Cardiac fibroblast (primary cell): ENCODE results near the gene SGF29.
"Not testable (repeated sequence)": the region's sequence is repeated elsewhere in the genome, so short reads cannot be mapped to it uniquely, and the experiment has no call there.

Source experiments
- DNase-seq, 2 donors: peaks; one replicate each; pipeline versions ENCODE4 v3.0.0 to v3.0.0-alpha.2; 2010; ENCODE audit warnings: low read depth in 2 of 2
- H3K4me3 ChIP-seq, 2 donors: replicated peaks in 1 of 2; 1 replicate in 1 of 2; 2 replicates in 1 of 2; pipeline ENCODE4 v1.5.1; 2011; ENCODE audit warnings: low read depth in 2 of 2, low read length in 2 of 2, mild to moderate bottlenecking in 2 of 2, moderate library complexity in 1 of 2
- TF ChIP-seq, protein P1 (sequence below): IDR thresholded peaks from one replicate; pipeline ENCODE4 v1.5.1; 2011; ENCODE audit warnings: low read depth, mild to moderate bottlenecking, low read length, inconsistent platforms

SGF29 gene

DNA sequence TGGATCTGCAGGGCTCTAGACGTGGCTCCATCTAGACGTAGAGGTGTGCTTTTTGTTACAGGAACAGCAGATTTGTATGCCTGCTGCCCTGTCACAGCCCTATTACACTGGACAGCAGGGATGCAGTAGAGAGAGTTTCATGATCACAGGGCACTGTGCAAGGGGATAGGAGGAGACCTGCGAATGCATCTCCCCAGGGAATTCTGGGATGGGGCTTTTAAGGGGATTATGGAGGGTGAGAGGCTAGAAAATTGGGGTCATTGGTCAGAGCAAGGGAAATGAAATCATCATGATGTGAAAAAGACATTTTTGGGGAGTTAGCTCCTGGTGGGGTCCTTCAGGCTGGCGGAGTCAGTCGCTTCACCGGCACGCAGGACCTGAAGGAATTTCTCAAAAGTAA lies 11.1 kb upstream of the SGF29 start:
- no peak for DNase-seq
- TF ChIP-seq, protein P1, sequence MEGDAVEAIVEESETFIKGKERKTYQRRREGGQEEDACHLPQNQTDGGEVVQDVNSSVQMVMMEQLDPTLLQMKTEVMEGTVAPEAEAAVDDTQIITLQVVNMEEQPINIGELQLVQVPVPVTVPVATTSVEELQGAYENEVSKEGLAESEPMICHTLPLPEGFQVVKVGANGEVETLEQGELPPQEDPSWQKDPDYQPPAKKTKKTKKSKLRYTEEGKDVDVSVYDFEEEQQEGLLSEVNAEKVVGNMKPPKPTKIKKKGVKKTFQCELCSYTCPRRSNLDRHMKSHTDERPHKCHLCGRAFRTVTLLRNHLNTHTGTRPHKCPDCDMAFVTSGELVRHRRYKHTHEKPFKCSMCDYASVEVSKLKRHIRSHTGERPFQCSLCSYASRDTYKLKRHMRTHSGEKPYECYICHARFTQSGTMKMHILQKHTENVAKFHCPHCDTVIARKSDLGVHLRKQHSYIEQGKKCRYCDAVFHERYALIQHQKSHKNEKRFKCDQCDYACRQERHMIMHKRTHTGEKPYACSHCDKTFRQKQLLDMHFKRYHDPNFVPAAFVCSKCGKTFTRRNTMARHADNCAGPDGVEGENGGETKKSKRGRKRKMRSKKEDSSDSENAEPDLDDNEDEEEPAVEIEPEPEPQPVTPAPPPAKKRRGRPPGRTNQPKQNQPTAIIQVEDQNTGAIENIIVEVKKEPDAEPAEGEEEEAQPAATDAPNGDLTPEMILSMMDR = no peak
- H3K4me3 ChIP-seq = no peak overlapping the region

DNA sequence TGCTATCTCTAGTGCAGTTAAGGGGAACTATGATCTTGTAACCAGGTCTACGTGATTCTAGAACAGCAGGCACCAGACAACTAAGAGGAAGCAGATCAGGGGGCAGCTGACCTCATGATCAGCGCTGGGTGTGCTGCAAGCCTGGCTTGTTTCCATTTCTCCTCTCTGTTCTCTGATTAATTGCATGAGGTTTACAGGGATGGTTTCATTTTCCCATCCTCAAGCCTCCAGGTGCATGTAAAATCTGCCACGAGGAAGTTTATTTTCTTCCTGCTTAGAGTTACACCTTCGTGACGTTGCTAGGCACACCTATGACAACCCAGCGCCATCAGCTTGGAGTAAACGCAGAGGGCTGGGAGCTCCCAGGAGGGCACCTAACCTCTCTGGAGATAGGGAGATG lies 10.6 kb upstream of the SGF29 start:
- no peak for DNase-seq
- TF ChIP-seq, protein P1 = no peak
- H3K4me3 ChIP-seq = no peak overlapping the region

DNA sequence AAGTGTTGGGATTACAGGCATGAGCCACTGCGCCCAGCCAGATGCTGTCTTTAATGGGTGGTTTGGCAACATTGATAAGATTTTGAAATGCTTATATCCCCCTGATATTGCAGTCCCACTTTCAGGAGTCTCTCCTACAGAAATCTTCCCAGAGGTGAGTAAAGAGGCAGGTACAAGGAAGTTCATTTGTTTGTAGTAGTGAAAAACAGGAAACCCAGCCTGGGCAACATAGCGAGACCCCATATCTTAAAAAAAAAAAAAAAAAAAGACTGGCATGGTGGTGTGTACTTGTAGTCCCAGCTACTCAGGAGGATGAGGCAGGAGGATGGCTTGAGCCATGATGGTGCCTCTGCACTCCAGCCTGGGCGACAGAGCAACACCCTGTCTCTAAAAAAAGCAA lies 8.7 kb upstream of the SGF29 start:
- DNase-seq = no peak
- no peak overlapping the region for H3K4me3 ChIP-seq
- TF ChIP-seq, protein P1 = no peak

DNA sequence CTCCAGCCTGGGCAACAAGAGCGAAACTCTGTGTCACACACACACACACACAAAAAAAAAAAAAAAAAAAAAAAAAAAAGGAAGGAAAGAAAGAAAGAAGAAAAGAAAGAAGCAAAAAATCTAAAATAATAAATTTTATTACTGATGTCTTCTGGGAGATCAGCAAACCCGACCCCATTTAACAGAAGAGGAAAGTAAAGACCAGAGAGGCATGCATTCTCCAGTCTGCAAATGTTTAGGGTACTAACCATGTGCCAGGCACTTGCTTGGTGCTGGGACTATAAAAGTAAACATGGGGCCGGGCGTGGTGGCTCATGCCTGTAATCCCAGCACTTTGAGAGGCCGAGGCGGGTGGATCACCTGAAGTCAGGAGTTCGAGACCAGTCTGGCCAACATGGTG lies 7.8 kb upstream of the SGF29 start:
- DNase-seq, H3K4me3 ChIP-seq: not testable (repeated sequence)

DNA sequence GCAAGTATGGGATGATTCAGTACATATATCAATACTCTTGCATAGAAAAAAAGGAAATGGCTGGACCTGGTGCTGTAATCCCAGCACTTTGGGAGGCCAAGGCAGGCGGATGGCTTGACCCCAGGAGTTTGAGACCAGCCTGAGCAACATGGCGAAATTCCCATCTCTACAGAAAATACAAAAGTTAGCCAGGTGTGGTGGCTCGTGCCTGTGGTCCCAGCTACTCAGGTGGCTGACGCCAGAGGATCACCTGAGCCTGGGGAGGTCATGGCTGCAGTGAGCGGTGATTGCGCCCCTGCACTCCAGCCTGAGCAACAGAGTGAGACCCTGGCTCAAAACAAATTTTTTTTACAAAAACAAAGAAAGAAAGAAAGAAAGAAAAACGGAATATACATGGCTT lies 7.1 kb upstream of the SGF29 start:
- no peak overlapping the region for H3K4me3 ChIP-seq

DNA sequence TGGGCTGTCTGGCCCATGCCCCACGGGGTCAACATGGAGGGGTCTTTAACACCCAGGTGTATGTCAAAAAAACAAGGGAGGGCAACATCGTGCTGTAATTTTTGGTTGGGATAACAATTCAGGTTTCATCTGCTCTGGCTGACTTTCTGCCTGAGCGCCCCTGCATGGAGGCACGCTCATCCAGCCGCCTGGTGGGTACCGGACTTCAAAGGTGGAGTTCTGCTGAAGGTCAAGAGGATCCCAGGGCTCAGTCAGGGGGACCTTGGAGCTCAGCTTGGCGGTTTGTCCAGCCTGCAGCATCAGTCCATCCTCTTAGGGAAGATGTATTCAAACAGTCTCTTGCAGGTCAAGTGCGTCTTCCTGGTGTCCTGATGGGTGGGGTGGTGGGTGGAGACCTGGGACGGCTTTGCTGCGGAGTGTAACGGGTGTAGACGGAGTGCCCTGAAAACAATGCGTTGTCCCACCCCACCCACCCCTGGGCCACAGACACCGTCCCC lies 5.4 kb upstream of the SGF29 start:
- no peak overlapping the region for H3K4me3 ChIP-seq
- TF ChIP-seq, protein P1 = no peak
- no peak for DNase-seq

More for the DNA sequence above, 7.1 kb upstream of the SGF29 start:
- TF ChIP-seq, protein P1 = no peak
- DNase-seq = no peak

DNA sequence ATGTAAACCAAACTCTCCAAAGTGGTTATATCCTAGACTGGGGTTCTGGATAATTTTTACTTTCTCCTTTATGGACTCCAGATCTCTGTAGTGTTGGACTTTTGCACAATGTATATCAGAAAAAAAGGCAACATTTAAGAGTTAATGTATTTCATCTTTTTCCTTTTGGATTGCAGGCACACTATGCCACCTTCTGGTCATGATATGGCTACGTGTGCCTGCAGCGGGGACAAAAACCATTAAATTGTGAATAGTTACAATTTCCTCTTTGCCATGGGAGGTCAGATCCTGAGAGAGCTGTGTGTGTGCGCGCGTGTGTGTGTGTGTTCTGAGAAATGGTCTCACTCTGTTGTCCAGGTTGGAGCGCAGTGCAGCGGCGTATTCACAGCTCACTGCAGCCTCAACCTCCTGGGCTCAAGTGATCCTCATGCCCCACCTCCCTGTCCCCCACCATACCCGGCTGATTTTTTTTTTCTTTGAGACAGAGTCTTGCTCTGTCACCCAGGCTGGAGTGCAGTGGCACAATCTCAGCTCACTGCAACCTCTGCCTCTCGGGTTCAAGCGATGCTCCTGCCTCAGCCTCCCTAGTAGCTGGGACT lies 4.3 kb upstream of the SGF29 start:
- TF ChIP-seq, protein P1 = peak; percentile 62
- peak; percentile 62 to 68 for DNase-seq
- no peak overlapping the region for H3K4me3 ChIP-seq
